Esophagus (tissue), 2 donors: ENCODE measurements around the gene ELFN2. TPM values are rescaled to one million over a fixed set of nuclear protein-coding genes. Genes with fewer than 3 reads are reported as not detected.

Experiments used
- H3K27ac ChIP-seq, 2 donors: one replicate each; pipeline ENCODE4 v1.5.1; 2013; ENCODE audit warnings: low read depth in 2 of 2, mild to moderate bottlenecking in 2 of 2, inconsistent platforms in 1 of 2, low read length in 1 of 2, moderate library complexity in 1 of 2
- H3K27me3 ChIP-seq, 2 donors: one replicate each; pipeline ENCODE4 v1.6.1; 2013; ENCODE audit warnings: low read length in 2 of 2, control low read depth in 1 of 2, mild to moderate bottlenecking in 1 of 2; ENCODE audit not compliant: insufficient read depth in 2 of 2, control insufficient read depth in 1 of 2
- H3K36me3 ChIP-seq, 2 donors: one replicate each; pipeline ENCODE4 v1.6.1; 2013; ENCODE audit warnings: low read length in 1 of 2; ENCODE audit not compliant: control insufficient read depth in 2 of 2, insufficient read depth in 2 of 2
- H3K4me1 ChIP-seq, 2 donors: one replicate each; pipeline ENCODE4 v1.6.1; 2013; ENCODE audit warnings: low read length in 1 of 2; ENCODE audit not compliant: control insufficient read depth in 2 of 2, insufficient read depth in 2 of 2
- H3K4me3 ChIP-seq, 2 donors: one replicate each; pipeline ENCODE4 v1.5.1; 2013; ENCODE audit warnings: low read length in 2 of 2, mild to moderate bottlenecking in 2 of 2, low read depth in 1 of 2, moderate library complexity in 1 of 2
- H3K9me3 ChIP-seq, 2 donors: one replicate each; pipeline ENCODE4 v1.6.1; 2013; ENCODE audit warnings: mild to moderate bottlenecking in 2 of 2, low read depth in 1 of 2, low read length in 1 of 2, moderate library complexity in 1 of 2; ENCODE audit not compliant: control insufficient read depth in 2 of 2, insufficient read depth in 1 of 2
- WGBS, 2 donors: extraction: QIAGEN DNeasy Blood & Tissue Kit; methylation state at CpG; one replicate each; pipeline ENCODE4 v1.1.7; 2013; 5-methylcytosine and 5-hydroxymethylcytosine counted together
- polyA plus RNA-seq, 2 donors: library from polyadenylated mRNA; stranded (reverse); fragments of 200-250 nt; gene quantifications; one replicate each; pipeline ENCODE4 v1.2.3, GENCODE V29; 2013
- donor health status: healthy with polysubstance abuse.
- donor health status: Bipolar disorder and iron deficiency.

ELFN2 gene, protein sequence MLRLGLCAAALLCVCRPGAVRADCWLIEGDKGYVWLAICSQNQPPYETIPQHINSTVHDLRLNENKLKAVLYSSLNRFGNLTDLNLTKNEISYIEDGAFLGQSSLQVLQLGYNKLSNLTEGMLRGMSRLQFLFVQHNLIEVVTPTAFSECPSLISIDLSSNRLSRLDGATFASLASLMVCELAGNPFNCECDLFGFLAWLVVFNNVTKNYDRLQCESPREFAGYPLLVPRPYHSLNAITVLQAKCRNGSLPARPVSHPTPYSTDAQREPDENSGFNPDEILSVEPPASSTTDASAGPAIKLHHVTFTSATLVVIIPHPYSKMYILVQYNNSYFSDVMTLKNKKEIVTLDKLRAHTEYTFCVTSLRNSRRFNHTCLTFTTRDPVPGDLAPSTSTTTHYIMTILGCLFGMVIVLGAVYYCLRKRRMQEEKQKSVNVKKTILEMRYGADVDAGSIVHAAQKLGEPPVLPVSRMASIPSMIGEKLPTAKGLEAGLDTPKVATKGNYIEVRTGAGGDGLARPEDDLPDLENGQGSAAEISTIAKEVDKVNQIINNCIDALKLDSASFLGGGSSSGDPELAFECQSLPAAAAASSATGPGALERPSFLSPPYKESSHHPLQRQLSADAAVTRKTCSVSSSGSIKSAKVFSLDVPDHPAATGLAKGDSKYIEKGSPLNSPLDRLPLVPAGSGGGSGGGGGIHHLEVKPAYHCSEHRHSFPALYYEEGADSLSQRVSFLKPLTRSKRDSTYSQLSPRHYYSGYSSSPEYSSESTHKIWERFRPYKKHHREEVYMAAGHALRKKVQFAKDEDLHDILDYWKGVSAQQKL
- under 1 TPM; 0.01 to 0.02 TPM for polyA plus RNA-seq

GRCh38 chr22:37427135-37427710 is at the start of gene ELFN2:
ELFN2 (minus strand) TSS chr22:37427479; CDS start chr22:37375534, 51,945 bp downstream.
- peak within 1 kb of the TSS; percentile 19 to 31 for H3K4me3 ChIP-seq
- peaks cover 0 to 2% of the 10 kb centered on the region in 2 donors for H3K9me3 ChIP-seq
- H3K27me3 ChIP-seq: peaks cover 5 to 26% of the 10 kb centered on the region in 2 donors
- 1% methylated on average over 36 to 72 of the region's 72 CpGs for WGBS, 2 donors
- H3K36me3 ChIP-seq: no peaks in the 10 kb centered on the region
- no peak within 1 kb of the TSS for H3K27ac ChIP-seq
- peaks cover 0 to 4% of the 10 kb centered on the region in 2 donors for H3K4me1 ChIP-seq

DNA sequence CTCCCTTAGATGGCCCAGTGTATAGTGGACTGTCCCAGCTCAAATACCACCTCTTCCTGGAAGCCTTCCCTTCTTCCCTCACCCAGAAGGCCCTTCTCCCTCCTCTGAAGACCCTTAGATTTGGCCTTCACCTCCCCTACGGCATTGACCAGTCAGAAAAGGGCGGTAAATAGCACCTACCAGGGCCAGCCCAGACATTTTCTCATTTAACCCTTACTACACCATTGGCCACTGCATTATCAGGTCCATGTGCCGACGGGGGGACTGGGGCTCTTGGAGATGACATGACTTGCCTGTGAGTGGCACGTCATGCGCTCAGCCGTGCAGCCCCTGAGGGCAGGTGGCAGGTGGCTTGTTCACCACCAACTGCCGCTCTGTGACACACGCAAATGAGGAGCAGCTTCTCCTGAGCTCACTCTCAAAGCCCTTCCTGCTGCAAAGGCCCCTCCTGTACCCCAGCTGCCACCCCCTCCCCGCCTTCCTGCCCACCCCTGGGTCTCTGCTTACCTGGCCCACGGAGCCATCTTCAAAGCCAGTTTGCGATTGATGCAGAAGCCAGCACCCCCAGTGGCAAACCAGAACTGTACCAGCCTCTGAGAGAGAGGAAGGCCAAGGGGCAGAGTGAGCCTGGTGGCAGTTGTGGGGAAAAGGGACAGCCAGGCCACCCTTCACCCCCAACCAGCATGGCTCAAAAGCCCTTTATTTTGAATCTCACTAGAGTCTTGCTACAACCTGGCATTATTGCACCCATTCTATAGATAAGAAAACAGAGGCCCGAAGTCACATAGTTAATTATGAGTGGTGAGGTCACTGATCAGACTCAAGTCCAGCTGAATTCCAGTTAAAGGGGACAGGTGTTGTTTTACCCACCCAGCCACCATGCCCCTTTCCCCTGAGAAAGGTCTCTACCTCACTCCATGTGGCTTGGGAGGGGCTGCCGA is 49.4 kb upstream of the ELFN2 start:
- WGBS, 2 donors: 73 to 79% methylated on average over 14 of the region's 14 CpGs
- H3K4me1 ChIP-seq: no peaks in the 10 kb centered on the region
- H3K9me3 ChIP-seq: no peaks in the 10 kb centered on the region
- no peak overlapping the region for H3K4me3 ChIP-seq
- peaks cover 0 to 4% of the 10 kb centered on the region in 2 donors for H3K36me3 ChIP-seq
- H3K27ac ChIP-seq: no peak overlapping the region
- no peaks in the 10 kb centered on the region for H3K27me3 ChIP-seq

- Histone ChIP-seq H3K27ac (no peak overlapping the region), H3K9me3 (no peaks in the 10 kb centered on the region), H3K4me3 (no peak overlapping the region), H3K36me3 (peaks cover 0 to 4% of the 10 kb centered on the region in 2 donors), H3K27me3 (no peaks in the 10 kb centered on the region), H3K4me1 (no peaks in the 10 kb centered on the region)
- 84 to 88% methylated on average over 11 of the region's 11 CpGs for WGBS, 2 donors
Measured at GRCh38 chr22:37474447-37475090, 47.3 kb upstream of the ELFN2 start.

GRCh38 chr22:37473437-37473946 is 46.2 kb upstream of the ELFN2 start:
- no peaks in the 10 kb centered on the region for H3K9me3 ChIP-seq
- no peaks in the 10 kb centered on the region for H3K4me1 ChIP-seq
- no peaks in the 10 kb centered on the region for H3K27me3 ChIP-seq
- WGBS, 2 donors: 74 to 83% methylated on average over 8 of the region's 8 CpGs
- no peak overlapping the region for H3K27ac ChIP-seq
- H3K4me3 ChIP-seq: no peak overlapping the region
- H3K36me3 ChIP-seq: no peaks in the 10 kb centered on the region

- no peak overlapping the region for H3K27ac ChIP-seq
- H3K4me1 ChIP-seq: no peaks in the 10 kb centered on the region
- H3K36me3 ChIP-seq: no peaks in the 10 kb centered on the region
- H3K4me3 ChIP-seq: no peak overlapping the region
- WGBS, 2 donors: 37 to 40% methylated on average over 8 of the region's 8 CpGs
- no peaks in the 10 kb centered on the region for H3K27me3 ChIP-seq
- H3K9me3 ChIP-seq: no peaks in the 10 kb centered on the region
Measured at GRCh38 chr22:37472418-37473006, 45.2 kb upstream of the ELFN2 start.

- Histone ChIP-seq H3K4me1 (no peaks in the 10 kb centered on the region), H3K4me3 (no peak overlapping the region), H3K36me3 (no peaks in the 10 kb centered on the region), H3K9me3 (no peaks in the 10 kb centered on the region), H3K27me3 (no peaks in the 10 kb centered on the region), H3K27ac (no peak overlapping the region)
- WGBS, 2 donors: 82 to 88% methylated on average over 9 of the region's 9 CpGs
Measured at GRCh38 chr22:37471727-37472417, 44.6 kb upstream of the ELFN2 start.

- Histone ChIP-seq H3K36me3 (peaks cover 0 to 3% of the 10 kb centered on the region in 2 donors), H3K27ac (no peak overlapping the region), H3K4me1 (no peaks in the 10 kb centered on the region), H3K27me3 (no peaks in the 10 kb centered on the region), H3K4me3 (no peak overlapping the region), H3K9me3 (no peaks in the 10 kb centered on the region)
- 80 to 85% methylated on average over 5 of the region's 5 CpGs for WGBS, 2 donors
Measured at GRCh38 chr22:37470087-37470445, 42.8 kb upstream of the ELFN2 start.
